RWPE1 (cell line): ENCODE measurements around the gene POLR1G.

Experiments used
- CTCF ChIA-PET: fragments of 350-600 bp; sonication (Branson Sonifier 250); formaldehyde crosslinking; extraction: SDS; loops from one replicate; lab custom pipeline; 2021; lab: Yijun Ruan, JAX
- POLR2A ChIA-PET: fragments of 400-600 bp; formaldehyde crosslinking; extraction: SDS; loops from one replicate; lab custom pipeline; 2020; ENCODE audit warnings: antibody characterized with exemption; ENCODE audit not compliant: low non-redundant PET; lab: Yijun Ruan, JAX
- DNase-seq: peaks from one replicate; pipeline ENCODE4 v3.0.0; 2012; ENCODE audit warnings: low spot score
- H3K27ac ChIP-seq: fragments of 450-650 bp; 2 replicates; pipeline ENCODE4 v1.5.1; 2017
- CTCF ChIP-seq: fragments of 450-650 bp; conservative IDR thresholded peaks from 2 replicates; pipeline ENCODE4 v1.5.1; 2017; ENCODE audit warnings: low read depth, mild to moderate bottlenecking

POLR1G gene

GRCh38 chr19:45395821-45396617, 10.4 kb upstream of the POLR1G start:
- no peak for DNase-seq
- ChIA-PET POLR2A (no interaction called here), CTCF (no interaction called here)
- TF ChIP-seq CTCF: no peak
- H3K27ac ChIP-seq: peak overlapping the region; percentile 50

DNA sequence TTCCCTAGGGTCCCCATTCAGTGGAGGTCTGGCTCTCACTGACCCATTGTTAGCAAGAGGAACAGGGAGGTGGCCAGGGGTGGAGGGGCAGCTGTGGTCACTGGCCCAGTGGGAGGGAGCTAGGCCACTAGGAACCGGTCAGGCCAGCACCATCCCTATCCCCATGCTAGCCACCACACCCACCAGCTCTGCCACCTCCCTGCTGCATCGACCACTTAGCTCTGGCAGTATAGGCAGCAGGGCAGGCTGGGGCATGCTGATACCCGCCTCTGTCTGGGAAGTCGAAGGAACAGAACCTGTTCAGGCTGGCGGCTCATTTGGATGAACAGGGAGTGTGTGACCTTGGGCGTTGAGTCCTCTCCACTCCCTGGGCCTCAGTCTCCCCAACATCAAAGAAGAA, 6.3 kb upstream of the POLR1G start:
- TF ChIP-seq CTCF: no peak
- CTCF ChIA-PET: interaction anchor here (0.6 to 1.8 kb wide), 2 partner anchors 9 to 79 kb away, joined by 6 to 14 read pairs; no protein-coding TSS in a partner anchor
- POLR2A ChIA-PET: interaction anchor here (0.7 kb wide), 1 partner anchor 362 kb away, joined by 4 read pairs; no protein-coding TSS in a partner anchor
- peak; percentile 72 for DNase-seq
- peak overlapping the region; percentile 98 for H3K27ac ChIP-seq

DNA sequence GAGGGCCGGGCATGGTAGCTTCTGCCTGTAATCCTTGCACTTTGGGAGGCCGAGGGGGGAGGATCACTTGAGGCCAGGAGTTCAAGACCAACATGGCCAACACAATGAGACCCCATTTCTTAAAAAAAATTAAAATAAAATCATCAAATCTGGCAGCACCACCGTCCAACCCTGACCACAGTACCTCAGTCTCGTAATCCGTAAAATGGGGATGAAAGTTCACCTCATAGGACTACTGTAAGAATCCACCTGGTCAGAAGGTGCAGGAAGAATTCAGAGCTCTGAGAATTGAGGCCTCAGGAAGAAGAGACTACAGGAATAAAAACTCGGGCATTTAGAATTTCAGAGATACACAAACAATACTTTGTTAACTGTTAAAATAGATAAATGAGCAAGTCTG, 4.6 kb upstream of the POLR1G start:
- POLR2A ChIA-PET: interaction anchor here (0.6 to 1.4 kb wide), 2 partner anchors 22 to 38 kb away, joined by 5 read pairs; partner anchors contain the start of gene ERCC1
- peak overlapping the region; percentile 98 for H3K27ac ChIP-seq
- no peak for TF ChIP-seq CTCF
- no peak for DNase-seq
- CTCF ChIA-PET: interaction anchor here (0.6 to 2.5 kb wide), 6 partner anchors 66 to 375 kb away, joined by 3 to 19 read pairs (median 3); partner anchors contain the start of gene FOSB

DNA sequence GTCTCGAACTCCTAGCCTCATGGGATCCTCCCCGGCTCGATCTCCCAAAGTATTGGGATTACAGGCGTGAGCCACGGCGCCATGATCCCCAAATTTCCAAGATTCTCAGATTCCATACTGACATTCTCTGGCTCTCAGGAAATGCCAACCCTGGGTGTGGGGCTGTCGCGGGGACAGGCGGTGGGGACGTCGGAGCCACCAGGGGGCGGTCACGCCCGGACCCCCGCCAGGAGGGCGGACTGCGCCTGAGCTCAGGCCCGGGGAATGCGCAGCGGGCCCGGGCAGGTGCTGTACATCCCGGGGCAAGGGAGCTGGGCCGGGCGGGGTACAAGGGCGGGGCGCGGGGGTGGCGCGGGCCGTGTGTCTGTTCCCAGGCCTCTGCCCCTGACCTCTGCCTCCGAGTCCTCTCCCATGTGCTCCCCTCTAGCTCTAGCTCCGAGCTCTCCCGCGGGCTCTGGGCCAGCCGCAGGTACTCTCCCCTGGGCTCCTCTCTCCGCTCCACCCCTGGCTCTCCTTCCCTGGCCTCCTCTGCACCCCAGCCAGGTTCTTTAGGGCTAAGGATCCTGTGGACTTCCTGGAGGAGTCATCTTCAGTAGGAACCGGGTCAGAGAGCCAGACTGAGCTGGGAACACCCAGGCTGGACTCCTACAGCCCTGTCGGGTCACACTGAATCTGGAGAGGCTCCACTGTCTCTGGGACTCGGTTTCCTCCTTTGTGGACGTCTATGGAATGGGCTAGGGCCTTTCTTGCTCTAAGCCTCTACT, 4.0 kb upstream of the POLR1G start:
- ChIA-PET POLR2A (interaction anchor here (0.6 to 1.4 kb wide), 4 partner anchors 21 to 37 kb away, joined by 3 to 6 read pairs (median 5); partner anchors contain the start of gene ERCC1), CTCF (interaction anchor here (0.6 to 2.5 kb wide), 9 partner anchors 16 to 266 kb away, joined by 3 to 19 read pairs (median 3); partner anchors contain the start of gene FOSB)
- DNase-seq: peak; percentile 90
- peak; percentile 84 for TF ChIP-seq CTCF
- H3K27ac ChIP-seq: peak overlapping the region; percentile 98

GRCh38 chr19:45403272-45403671, 3.2 kb upstream of the POLR1G start:
- no peak for DNase-seq
- no peak for TF ChIP-seq CTCF
- peak overlapping the region; percentile 98 for H3K27ac ChIP-seq
- POLR2A ChIA-PET: interaction anchor here (1.4 kb wide), 1 partner anchor 21 kb away, joined by 5 read pairs; the partner anchor contains the start of gene ERCC1
- CTCF ChIA-PET: interaction anchor here (0.8 to 2.5 kb wide), 3 partner anchors 36 to 83 kb away, joined by 3 to 19 read pairs (median 6); no protein-coding TSS in a partner anchor
